ENCODE results near the gene RASGEF1C.

DNA sequence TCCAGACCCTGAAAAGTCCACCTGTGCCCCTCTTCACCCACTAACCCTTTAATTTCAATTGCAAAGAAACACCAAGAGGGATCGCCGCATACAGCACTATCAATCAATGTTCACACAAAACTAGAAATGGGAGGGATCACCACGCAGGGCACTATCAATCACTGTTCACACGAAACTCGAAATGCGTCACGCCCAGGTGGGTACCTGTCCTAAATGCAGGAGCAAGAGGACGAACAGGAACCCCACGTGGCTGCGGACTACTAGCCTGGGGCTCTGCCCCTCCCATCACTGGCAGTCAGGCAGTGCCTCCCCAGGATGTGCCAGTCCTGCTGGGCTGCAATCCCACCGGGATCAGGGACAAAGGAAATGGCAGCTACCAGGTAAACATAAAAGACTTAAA is 28.2 kb downstream of the RASGEF1C start:
- TF ChIP-seq, protein P1, sequence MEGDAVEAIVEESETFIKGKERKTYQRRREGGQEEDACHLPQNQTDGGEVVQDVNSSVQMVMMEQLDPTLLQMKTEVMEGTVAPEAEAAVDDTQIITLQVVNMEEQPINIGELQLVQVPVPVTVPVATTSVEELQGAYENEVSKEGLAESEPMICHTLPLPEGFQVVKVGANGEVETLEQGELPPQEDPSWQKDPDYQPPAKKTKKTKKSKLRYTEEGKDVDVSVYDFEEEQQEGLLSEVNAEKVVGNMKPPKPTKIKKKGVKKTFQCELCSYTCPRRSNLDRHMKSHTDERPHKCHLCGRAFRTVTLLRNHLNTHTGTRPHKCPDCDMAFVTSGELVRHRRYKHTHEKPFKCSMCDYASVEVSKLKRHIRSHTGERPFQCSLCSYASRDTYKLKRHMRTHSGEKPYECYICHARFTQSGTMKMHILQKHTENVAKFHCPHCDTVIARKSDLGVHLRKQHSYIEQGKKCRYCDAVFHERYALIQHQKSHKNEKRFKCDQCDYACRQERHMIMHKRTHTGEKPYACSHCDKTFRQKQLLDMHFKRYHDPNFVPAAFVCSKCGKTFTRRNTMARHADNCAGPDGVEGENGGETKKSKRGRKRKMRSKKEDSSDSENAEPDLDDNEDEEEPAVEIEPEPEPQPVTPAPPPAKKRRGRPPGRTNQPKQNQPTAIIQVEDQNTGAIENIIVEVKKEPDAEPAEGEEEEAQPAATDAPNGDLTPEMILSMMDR (IDR thresholded peaks at IDR 0.05), result no peak
- no peak for TF ChIP-seq POLR2A (IDR thresholded peaks at IDR 0.05)

Data from Peyer's patch (tissue), 4 donors.